GM12873 (cell line): ENCODE results near the gene GPC5.

Experiments used
- CTCF ChIP-seq: IDR thresholded peaks from 2 replicates; pipeline ENCODE4 v1.5.1; 2012; ENCODE audit warnings: low read depth, mild to moderate bottlenecking, moderate library complexity, low read length, control low read depth; ENCODE audit not compliant: insufficient read depth; ENCODE audit errors: missing control alignments

The GPC5 gene

GRCh38 chr13:92460479-92460878 is 1062.1 kb downstream of the GPC5 start:
- TF ChIP-seq CTCF: no peak

DNA sequence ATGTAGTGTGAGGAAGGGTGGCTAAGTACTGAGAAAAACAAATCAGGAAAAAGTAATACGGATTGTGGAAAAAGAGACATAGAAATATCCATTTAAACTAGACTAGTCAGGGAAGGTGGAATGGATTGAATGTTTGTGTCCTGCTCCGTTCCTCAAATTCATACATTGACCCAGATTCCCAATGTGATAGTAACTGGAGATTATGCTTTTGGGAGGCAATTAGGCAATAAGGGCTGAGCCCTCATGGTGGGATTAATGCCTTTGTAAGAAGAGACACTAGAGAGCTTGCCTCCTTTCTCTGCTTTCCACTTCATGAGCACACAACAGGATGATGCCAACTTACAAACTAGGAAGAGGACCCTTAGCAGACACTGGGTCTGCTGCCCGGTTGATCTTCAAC is 1063.0 kb downstream of the GPC5 start:
- no peak for TF ChIP-seq CTCF

DNA sequence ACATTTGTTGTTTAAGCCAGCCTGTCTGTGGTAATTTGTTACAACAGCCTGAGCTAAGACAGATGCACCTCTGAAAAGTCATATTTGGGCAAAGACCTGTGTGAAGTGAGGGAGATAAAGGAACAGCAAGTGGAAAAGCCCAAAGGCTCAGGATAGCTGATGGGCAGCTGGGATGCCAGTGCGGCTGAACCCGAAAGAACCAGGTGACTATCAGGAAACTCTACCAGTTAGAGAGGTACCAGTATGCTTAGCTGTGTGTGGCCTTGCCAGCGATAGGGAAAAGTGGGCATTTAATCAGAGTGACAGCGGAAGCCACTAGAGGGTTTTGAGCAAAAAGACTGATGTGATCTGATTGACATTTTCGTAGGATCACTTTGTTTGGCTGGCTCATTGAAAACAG is 1063.4 kb downstream of the GPC5 start:
- no peak for TF ChIP-seq CTCF

DNA sequence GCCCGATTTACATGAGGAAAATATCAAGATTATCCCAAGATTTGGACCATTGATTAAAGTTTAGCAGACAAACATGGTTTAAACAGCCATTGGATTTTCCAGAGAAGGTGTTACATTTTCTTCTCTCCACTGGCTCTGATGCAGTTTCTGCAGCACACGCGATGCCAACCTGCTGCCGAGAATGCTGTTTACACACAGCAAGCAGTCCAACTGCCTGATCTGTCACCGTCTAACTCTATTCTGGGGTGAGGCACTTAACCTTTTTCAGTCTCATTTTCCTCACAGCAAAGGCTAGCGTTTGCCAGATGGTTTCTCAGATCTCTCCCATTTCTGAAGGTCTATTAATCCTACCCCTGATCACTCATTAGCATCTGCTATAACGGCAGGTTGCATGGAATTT is 1064.7 kb downstream of the GPC5 start:
- TF ChIP-seq CTCF: no peak

DNA sequence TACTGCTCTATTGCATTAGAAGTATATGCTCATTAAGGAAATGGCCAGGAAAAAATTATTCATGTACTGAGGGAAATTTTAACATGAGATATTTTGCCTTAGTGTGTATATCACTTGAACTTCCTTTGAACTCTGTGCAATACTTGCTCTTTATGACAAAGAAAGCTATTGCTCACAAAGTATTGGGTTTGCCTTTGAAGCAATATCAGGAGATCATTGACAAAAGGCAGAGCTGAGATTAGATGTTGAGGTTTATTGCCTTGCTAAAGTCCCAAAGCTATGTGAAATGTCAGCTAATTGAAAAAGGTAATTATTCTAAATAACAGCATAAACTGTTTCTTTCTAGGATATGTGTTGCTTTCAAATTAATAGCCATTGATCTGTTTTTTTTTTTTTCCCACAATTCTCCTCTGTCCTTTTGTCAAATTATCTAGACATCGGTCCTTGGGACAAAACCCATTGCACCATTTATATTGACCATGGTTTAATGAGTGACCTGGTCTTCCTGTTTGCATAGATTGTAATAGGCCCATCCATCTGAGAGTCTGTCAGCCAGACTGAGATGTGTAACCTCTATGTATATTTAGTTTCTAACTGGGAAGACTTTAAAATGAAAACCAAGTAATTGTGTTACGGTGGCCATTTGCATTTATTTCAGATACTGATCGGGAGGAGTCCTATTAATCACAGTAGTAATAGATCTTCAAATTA is 1075.5 kb downstream of the GPC5 start:
- no peak for TF ChIP-seq CTCF

DNA sequence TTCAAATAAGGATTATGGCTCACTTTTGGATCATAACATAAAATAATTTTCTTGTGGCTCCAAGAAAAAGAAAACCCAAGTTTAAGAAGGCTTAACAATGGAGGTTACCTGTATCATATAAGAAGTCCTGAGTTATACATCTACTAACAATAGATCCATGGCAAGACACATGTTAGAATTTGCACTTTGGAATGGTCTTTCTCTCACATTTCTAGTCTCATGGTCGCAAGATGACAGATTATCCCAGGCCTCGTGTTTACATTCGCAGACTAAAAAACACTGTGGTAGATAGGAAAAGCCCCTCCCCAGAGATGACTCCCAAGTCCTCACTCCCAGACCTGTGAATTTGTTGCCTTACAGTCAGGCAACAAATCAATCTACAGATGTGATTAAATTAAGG is 1082.0 kb downstream of the GPC5 start:
- TF ChIP-seq CTCF: no peak

DNA sequence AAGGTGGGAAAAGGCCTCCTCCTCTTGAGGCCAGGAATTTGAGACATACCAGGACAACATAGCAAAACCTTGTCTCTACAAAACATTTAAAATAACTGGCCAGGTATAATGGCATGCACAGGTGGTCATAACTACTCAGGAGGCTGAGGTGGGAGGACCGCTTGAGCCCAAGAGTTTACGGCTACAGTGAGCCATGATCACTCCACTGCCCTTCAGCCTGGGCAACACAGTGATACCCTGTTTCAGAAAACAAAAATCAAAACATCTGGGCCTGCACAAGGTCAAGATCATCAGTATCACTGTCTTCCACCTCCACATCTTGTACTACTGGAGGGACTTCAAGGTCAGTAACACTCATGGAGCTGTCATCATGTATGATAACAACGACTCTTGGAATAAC is 1085.5 kb downstream of the GPC5 start:
- no peak for TF ChIP-seq CTCF

GRCh38 chr13:92487238-92487637 is 1088.8 kb downstream of the GPC5 start:
- no peak for TF ChIP-seq CTCF
